Endothelial cell of umbilical vein (primary cell): ENCODE data around the gene ANKRD33B. TPM values are rescaled to one million over a fixed set of nuclear protein-coding genes. Genes with fewer than 3 reads are reported as not detected.
"Not testable (repeated sequence)": the region's sequence is repeated elsewhere in the genome, so short reads cannot be mapped to it uniquely, and the experiment has no call there.

ENCODE experiments used
- BruUV-seq: library from RNA; stranded (reverse); fragments of 400-500 nt; replicated peaks from 2 replicates; lab custom pipeline; 2021; lab: Mats Ljungman, UMichigan
- CTCF ChIA-PET: fragments of 300-600, 350-600 bp; sonication (Branson Sonifier 250); formaldehyde crosslinking; loops from one replicate; lab custom pipeline; 2021; ENCODE audit warnings: antibody characterized with exemption, inconsistent platforms; lab: Charles Lee
- POLR2A ChIA-PET: fragments of 300-600, 350-600 bp; sonication (Branson Sonifier 250); formaldehyde crosslinking; loops from one replicate; lab custom pipeline; 2021; ENCODE audit warnings: antibody characterized with exemption, inconsistent platforms; lab: Charles Lee
- DNase-seq: peaks from one replicate; pipeline ENCODE4 v3.0.0-alpha.2; 2011; ENCODE audit warnings: low read depth, low spot score
- FAIRE-seq: peaks from 2 replicates; lab custom pipeline; 2011; peaks lifted over from hg19 to GRCh38; lab: Jason Lieb, UNC
- H2AFZ ChIP-seq: 2 replicates; pipeline ENCODE4 v1.6.0; 2012; ENCODE audit warnings: low read depth, low read length, control low read depth, inconsistent platforms
- H3K27ac ChIP-seq: 2 replicates; pipeline ENCODE4 v1.5.1; 2011; ENCODE audit warnings: low read depth, mild to moderate bottlenecking, control low read depth, low read length, moderate library complexity; ENCODE audit not compliant: insufficient read depth
- H3K27me3 ChIP-seq, 2 experiments: 2 replicates each; pipeline versions ENCODE4 v1.6.0 to v1.6.1; 2011; ENCODE audit warnings: low read length in 2 of 2, mixed read lengths in 1 of 2; ENCODE audit not compliant: control insufficient read depth in 2 of 2, insufficient read depth in 2 of 2
- H3K36me3 ChIP-seq, 2 experiments: 2 replicates in 1 of 2; 3 replicates in 1 of 2; pipeline ENCODE4 v1.5.1; 2011; ENCODE audit warnings: low read length in 2 of 2, mild to moderate bottlenecking in 1 of 2, moderate library complexity in 1 of 2; ENCODE audit not compliant: control insufficient read depth in 2 of 2, insufficient read depth in 2 of 2; ENCODE audit errors: extremely low read depth in 1 of 2
- H3K4me1 ChIP-seq: 3 replicates; pipeline ENCODE4 v1.5.1; 2011; ENCODE audit warnings: mild to moderate bottlenecking, low read length; ENCODE audit not compliant: control insufficient read depth, insufficient read depth; ENCODE audit errors: extremely low read depth
- H3K4me2 ChIP-seq: 2 replicates; pipeline ENCODE4 v1.6.1; 2011; ENCODE audit warnings: low read length, control low read depth, mixed read lengths; ENCODE audit not compliant: insufficient read depth
- H3K4me3 ChIP-seq, 3 experiments: fragments of 200-600 bp in 1 of 3; sonication (generic), shearing (Covaris generic) in 1 of 3; replicated peaks in 1 of 3; 2 replicates each; pipeline ENCODE4 v1.5.1; 2011 to 2016; ENCODE audit warnings: control low read depth in 3 of 3, low read length in 3 of 3, mild to moderate bottlenecking in 2 of 3, inconsistent platforms in 1 of 3, low read depth in 1 of 3, moderate library complexity in 1 of 3; ENCODE audit not compliant: insufficient read depth in 1 of 3
- H3K79me2 ChIP-seq: 2 replicates; pipeline ENCODE4 v1.6.0; 2012; ENCODE audit warnings: low read length, inconsistent platforms; ENCODE audit not compliant: control insufficient read depth, insufficient read depth
- H3K9ac ChIP-seq: replicated peaks from 2 replicates; pipeline ENCODE3; 2011; ENCODE audit warnings: low read length, control low read depth; ENCODE audit not compliant: insufficient read depth; ENCODE audit errors: extremely low read depth
- H3K9me1 ChIP-seq: replicated peaks from 3 replicates; pipeline ENCODE4 v1.6.0; 2011; ENCODE audit warnings: mild to moderate bottlenecking, low read length; ENCODE audit not compliant: control insufficient read depth, insufficient read depth; ENCODE audit errors: extremely low read depth
- H3K9me3 ChIP-seq: replicated peaks from 2 replicates; pipeline ENCODE4 v1.5.1; 2012; ENCODE audit warnings: low read length, inconsistent platforms; ENCODE audit not compliant: control insufficient read depth, insufficient read depth
- H4K20me1 ChIP-seq: replicated peaks from 2 replicates; pipeline ENCODE3; 2011; ENCODE audit warnings: mild to moderate bottlenecking, low read length; ENCODE audit not compliant: control insufficient read depth, insufficient read depth; ENCODE audit errors: extremely low read depth
- EZH2 ChIP-seq: IDR thresholded peaks from 2 replicates; pipeline ENCODE4 v1.6.1; 2012; ENCODE audit warnings: borderline replicate concordance, low read depth, mild to moderate bottlenecking, moderate library complexity, low read length, inconsistent platforms; ENCODE audit not compliant: severe bottlenecking
- MYC ChIP-seq: IDR thresholded peaks from one replicate; pipeline ENCODE4 v1.6.1; 2011; ENCODE audit warnings: mild to moderate bottlenecking, low read depth, low read length
- POLR2A ChIP-seq: IDR thresholded peaks from 2 replicates; pipeline ENCODE4 v1.6.1; 2012; ENCODE audit warnings: low read depth, mild to moderate bottlenecking, control low read depth, low read length
- dilution Hi-C: fragments of 300-500 bp; cut with MboI; formaldehyde crosslinking; loops from one replicate; pipeline ENCODE4 v1.15.0; 2019; ENCODE audit warnings: low sequenced_read_pairs; ENCODE audit not compliant: extremely low pct_ligation_motif_present
- intact Hi-C: fragments of 100-400 bp; cut with micrococcal nuclease; formaldehyde crosslinking; loops from one replicate; pipeline ENCODE4 v1.10.0; 2022
- polyA plus RNA-seq, 4 experiments: library from polyadenylated mRNA; depleted of rRNA in 3 of 4; stranded (reverse) in 3 of 4; unstranded in 1 of 4; fragments of >200 nt; gene quantifications; 2 replicates each; pipeline versions ENCODE4 v1.2.1 to v1.2.3, GENCODE V29; 2011 to 2012; ENCODE audit warnings: missing spikeins in 1 of 4
- total RNA-seq: library from RNA; stranded (reverse); gene quantifications from 2 replicates; pipeline ENCODE4 v1.2.3, GENCODE V29; 2021
- TF ChIP-seq, protein P1 (sequence below), 2 donors: IDR thresholded peaks; 1 replicate in 1 of 2; 2 replicates in 1 of 2; pipeline ENCODE4 v1.5.1; 2011; ENCODE audit warnings: low read length in 2 of 2, mild to moderate bottlenecking in 2 of 2, moderate library complexity in 2 of 2, control low read depth in 1 of 2, inconsistent platforms in 1 of 2, low read depth in 1 of 2; ENCODE audit not compliant: insufficient read depth in 1 of 2; ENCODE audit errors: extremely low read depth in 1 of 2
- TF ChIP-seq, protein P2 (sequence below): IDR thresholded peaks from 2 replicates; pipeline ENCODE4 v1.6.1; 2011; ENCODE audit not compliant: insufficient read depth, insufficient read length

ANKRD33B gene
- total and polyA plus RNA-seq, 2 donors (not counting 3 experiments of a cell fraction or from before 2014, with no cell fraction given): 2.4 to 5.4 TPM

GRCh38 chr5:10548418-10549122, 15.3 kb upstream of the ANKRD33B start:
- TF ChIP-seq EZH2 (no peak), POLR2A (no peak), MYC (no peak)
- TF ChIP-seq, protein P1, sequence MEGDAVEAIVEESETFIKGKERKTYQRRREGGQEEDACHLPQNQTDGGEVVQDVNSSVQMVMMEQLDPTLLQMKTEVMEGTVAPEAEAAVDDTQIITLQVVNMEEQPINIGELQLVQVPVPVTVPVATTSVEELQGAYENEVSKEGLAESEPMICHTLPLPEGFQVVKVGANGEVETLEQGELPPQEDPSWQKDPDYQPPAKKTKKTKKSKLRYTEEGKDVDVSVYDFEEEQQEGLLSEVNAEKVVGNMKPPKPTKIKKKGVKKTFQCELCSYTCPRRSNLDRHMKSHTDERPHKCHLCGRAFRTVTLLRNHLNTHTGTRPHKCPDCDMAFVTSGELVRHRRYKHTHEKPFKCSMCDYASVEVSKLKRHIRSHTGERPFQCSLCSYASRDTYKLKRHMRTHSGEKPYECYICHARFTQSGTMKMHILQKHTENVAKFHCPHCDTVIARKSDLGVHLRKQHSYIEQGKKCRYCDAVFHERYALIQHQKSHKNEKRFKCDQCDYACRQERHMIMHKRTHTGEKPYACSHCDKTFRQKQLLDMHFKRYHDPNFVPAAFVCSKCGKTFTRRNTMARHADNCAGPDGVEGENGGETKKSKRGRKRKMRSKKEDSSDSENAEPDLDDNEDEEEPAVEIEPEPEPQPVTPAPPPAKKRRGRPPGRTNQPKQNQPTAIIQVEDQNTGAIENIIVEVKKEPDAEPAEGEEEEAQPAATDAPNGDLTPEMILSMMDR (IDR thresholded peaks at IDR 0.05; ENCODE audit: extremely low read depth in 1 of 2, insufficient read depth in 1 of 2, low read depth in 1 of 2, low read length in 2 of 2): no peak
- TF ChIP-seq, protein P2, sequence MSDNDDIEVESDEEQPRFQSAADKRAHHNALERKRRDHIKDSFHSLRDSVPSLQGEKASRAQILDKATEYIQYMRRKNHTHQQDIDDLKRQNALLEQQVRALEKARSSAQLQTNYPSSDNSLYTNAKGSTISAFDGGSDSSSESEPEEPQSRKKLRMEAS: peak; percentile 63
- H3K27me3 ChIP-seq: no peaks in the 10 kb centered on the region
- no peak overlapping the region for H3K4me2 ChIP-seq
- no peak overlapping the region for H3K4me3 ChIP-seq
- H3K27ac ChIP-seq: no peak overlapping the region
- H3K9ac ChIP-seq: no peak overlapping the region
- no peaks in the 10 kb centered on the region for H4K20me1 ChIP-seq
- no peak overlapping the region for H2AFZ ChIP-seq
- no peaks in the 10 kb centered on the region for H3K9me3 ChIP-seq
- CTCF ChIA-PET: no interaction called here
- no peak for DNase-seq
- no peaks in the 10 kb centered on the region for H3K79me2 ChIP-seq
- BruUV-seq: no TSS peak
- dilution Hi-C loops (no loop called here), intact Hi-C loops (no loop called here)
- no peaks in the 10 kb centered on the region for H3K36me3 ChIP-seq
- H3K9me1 ChIP-seq: no peaks in the 10 kb centered on the region
- POLR2A ChIA-PET: no interaction called here
- FAIRE-seq: no peak
- H3K4me1 ChIP-seq: peaks cover 25% of the 10 kb centered on the region

- H3K27ac ChIP-seq, dilution Hi-C loops, BruUV-seq, H3K9me1 ChIP-seq, H3K36me3 ChIP-seq, intact Hi-C loops, H3K9me3 ChIP-seq, FAIRE-seq, H4K20me1 ChIP-seq, H3K27me3 ChIP-seq, POLR2A ChIA-PET, CTCF ChIA-PET, H3K79me2 ChIP-seq, H2AFZ ChIP-seq, H3K4me2 ChIP-seq, H3K4me3 ChIP-seq, H3K9ac ChIP-seq, DNase-seq: not testable (repeated sequence)
- peaks cover 24% of the 10 kb centered on the region for H3K4me1 ChIP-seq
Observed at GRCh38 chr5:10549123-10549514, 14.8 kb upstream of the ANKRD33B start.
